Activated gamma-delta T cell (primary cell): ENCODE data around the gene CYS1.
"Not testable (repeated sequence)": the region's sequence is repeated elsewhere in the genome, so short reads cannot be mapped to it uniquely, and the experiment has no call there.

Experiments used
- DNase-seq: peaks from one replicate; lab custom pipeline; 2025; lab: John Stamatoyannopoulos, UW

Gene CYS1

DNA sequence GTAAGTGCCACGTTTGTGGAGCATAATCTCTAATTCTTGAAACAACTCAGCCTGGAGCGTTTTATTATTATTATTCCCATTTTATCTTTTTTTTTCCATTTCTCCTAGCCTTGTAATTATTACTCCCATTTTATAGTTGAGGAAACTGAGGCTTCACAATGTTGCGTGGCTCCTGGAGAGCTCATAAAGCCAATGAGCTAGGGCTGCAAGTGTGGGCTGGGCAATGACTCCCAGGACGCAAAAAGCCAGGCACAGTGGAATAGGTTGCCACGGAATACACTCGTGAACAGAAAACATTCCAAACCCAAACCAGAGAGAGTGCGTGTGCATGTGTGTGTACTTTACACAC is 50.4 kb downstream of the CYS1 start:
- no peak for DNase-seq

DNA sequence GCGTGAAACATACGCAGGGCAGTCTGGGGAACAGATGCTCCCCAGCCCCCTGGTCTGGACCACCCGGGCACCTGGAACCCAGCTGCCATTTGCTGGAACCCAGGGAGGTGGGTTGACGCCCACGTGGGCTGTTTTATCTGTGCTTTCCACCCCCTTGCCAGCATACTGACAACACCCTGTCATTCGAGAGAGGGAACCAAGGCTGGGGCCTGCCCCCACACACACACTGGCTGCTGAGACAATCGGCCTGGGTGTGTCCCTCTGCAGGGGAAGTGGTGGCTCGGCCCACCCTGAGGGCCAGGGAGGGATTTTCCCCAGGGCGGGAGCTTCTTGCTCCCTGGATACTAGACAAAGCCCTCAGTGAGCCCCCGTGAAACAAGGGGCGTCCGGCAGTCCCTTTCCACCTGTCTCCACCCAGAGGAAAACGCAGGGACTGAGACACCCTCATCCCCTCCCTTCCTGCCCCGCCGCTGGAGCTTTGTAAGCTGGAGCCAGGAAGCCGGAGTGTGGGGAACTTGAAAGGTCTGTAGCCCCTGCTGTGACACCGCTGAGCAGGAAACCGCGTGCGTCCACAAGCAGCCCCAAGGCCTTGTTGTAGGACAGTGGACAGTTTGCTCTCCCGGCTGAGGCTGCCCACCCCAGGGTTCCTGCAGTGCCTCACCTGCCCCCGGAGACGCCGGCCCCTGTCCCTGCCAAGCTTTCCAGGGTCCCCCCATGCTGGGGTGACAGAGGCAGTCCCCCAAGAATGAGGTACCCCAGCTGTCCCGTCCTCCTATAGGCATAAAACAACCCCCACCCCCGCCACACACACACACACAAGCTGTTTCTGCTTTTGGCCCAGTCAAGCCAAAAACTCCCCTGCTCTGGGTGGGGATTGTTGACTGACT is 51.0 kb downstream of the CYS1 start:
- peak; percentile 21 for DNase-seq

DNA sequence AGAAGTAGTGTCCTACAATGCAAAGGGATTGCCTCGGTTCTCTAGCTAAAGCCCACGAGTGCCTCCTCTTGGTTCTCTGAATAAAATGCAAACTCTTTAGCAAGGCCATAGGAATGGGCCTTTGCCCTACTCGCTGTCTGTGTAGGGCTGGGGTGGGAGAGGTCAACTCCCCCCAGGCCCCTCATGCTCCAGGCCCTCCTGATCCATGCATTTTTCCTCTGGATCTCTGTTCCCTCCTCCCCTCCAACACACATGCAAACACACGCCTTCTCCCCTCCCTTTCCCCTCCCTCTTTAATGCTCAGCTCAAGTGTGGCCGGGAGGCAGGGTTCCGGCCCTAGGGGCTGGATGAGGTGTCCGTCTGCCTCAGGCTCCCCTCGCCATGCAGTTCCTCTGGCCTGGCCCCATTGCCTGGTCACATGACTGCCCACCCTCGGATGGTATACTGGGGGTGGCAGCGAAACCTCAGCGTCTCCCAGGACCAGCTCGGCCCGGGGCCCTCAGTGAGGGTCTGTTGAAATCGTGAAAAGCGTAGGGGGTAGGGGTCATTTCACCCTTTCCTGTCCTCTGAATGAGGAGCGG is 51.7 kb downstream of the CYS1 start:
- DNase-seq, result no peak

DNA sequence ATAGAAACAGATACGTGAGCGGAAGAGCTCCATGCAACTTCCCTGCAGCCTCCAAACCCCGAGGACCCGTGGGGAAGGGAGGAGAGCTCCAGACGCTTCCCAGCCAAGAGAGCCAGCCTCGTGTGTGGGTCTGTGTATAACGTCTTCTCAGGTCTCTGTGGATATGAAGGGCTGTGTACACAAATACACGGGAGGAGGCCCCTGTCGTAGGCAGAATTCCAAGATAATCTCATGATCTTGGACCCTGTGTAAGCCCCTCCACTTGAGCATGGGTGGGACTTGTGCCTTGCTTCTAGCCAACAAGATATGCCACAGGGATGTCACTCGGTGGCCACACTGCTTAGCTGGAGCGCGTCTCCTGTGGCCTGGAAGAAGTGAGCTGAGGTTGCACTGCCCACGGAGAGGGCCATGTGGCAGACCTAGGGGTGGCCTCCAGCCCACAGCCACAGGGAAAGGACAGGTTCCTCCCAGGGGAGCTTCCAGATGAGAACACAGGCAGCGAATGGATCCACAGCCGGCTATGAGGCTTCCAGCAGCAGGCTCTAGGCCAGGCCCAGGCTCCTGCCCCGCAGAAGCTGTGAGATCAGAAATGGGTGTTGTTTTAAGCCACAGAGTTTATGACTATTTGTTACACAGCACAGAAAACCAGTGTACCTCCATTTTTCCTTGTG is 52.4 kb downstream of the CYS1 start:
- no peak for DNase-seq

DNA sequence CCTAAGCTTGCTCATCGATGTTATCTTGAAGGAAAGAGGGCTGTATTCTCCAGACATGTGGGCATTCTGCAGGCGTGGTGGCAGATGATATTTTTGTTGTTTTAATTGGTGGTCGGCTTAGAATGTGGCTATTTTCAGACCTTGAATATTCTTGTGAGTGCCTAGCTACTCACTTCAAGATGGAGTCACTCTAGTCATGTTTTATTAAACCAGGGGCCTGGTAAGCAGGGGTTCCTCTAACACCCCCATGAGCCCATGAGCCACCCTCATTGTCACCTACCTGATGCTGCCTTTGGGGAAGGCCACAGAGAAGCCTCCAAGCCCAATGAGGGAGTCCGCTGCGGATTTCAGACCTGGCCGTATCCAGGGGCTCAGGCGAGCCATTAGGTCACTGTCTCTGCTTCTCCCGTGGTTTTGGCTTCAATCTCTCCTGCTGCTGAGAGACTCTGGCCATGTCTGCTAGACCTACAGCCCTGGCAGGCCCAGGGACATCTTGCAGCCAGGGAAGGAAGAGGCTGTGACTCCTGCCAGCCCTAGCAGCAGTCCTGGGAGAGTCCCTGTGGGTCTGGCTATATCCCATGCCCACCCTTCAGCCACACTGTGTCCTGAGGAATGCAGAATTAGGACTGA is 53.2 kb downstream of the CYS1 start:
- no peak for DNase-seq

DNA sequence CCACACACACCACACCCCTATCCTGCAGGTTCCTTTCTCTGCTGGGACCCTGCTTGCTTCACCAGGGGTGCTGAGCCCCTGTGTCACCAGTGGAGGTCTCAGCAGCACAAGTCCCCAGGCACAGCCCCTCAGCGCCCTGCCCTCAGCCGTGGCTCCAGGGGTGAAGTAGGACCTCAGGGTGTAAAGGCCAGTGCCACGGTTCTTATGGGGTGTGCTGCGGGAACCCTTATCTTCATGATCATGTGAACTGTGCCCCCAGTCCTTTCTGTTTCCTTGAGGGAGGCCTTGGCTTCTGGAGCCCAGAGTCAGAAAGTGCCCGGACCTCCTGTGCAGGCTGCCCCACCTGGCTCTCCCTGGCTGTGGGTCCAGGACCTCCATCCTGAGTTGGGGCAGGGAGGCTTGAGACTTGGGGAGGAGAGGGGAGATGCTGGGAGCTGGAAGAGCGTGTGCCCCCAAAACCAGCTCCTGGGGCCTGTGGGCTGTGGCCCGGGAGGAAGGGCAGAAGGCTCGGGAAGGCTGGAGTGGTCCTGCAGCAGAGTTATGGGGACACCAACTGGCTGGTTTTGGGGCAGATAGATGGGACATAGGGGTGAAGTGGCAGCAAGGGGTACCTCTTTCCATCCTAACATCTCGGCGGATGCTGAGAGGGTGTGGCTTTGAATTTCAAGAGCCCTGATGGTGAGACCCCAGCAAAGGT is 57.1 kb downstream of the CYS1 start:
- DNase-seq, result no peak

DNA sequence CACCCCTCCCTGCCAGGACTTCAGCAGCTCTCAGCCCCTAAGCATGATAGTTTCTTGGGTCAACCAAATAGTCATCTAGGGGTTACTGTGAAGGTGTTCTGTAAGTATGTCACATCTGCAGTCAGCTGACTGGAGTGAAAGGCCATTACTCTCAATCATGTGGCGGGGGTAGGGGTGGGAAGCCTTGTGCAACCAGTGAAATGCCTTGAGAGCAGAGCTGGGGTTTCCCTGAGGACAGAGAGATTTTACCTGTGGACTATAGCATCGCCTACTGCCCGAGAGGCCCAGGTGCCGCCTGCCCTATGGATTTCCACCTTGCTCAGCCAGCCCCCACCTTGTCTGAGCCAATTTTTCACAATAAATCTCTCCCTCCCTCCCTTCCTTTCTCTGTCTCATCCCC is 57.8 kb downstream of the CYS1 start:
- DNase-seq, result no peak

DNA sequence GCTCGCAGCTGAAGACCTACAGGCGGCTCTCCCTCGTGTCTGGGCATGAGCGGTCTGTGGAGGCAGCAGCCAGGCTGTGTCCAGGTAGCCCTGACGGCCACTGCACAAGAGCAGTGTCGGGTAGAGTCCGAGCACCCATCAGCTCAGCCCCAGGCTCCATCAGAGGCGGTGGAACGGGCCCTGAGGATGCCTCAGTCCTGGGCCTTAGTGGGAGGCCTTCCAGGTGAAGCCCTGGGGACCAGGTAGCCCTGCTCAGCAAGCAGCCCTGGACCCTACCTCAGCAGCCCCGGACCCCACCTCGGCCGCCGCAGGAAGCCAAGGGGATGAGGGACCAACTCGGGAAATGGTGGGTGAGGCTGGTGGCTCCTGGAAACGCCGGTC is 58.2 kb downstream of the CYS1 start:
- no peak for DNase-seq

DNA sequence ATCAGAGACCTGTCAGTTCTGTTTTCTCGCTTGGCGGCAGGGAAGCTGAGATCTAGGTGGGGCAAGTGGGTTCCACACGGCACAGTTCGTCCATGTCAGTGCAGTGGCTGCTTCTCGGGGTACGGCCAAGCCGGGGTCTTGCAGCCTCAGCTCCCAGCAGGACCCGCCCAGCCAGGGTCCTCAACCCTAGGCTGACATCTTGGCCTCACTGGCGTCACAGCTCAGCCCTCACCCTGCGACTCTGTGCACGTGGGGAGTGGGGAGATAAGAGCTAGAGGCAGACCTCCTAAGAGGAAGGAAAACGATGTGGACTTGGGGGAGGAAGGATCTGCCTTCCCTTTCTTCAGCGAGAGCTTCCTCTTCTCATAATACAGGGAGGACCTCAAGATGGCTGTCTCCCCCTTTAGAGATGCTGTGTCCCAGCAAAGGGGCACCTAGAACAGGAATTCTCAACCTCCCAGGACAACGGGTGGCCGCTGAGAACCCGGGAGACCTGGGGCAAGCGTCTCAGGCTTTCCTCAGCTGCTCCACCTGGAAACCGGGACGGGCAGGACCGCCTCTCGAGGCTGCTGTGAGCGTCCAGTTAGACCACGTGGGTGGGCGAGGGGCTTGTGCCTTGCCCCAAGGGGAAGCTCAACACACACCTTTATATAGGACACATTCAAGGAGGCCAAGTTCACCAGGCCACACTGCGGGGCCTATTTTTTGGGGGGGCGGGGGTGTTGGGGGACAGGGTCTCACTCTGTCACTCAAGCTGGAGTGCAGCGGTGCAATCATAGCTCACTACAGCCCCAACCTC is 60.4 kb downstream of the CYS1 start:
- no peak for DNase-seq

DNA sequence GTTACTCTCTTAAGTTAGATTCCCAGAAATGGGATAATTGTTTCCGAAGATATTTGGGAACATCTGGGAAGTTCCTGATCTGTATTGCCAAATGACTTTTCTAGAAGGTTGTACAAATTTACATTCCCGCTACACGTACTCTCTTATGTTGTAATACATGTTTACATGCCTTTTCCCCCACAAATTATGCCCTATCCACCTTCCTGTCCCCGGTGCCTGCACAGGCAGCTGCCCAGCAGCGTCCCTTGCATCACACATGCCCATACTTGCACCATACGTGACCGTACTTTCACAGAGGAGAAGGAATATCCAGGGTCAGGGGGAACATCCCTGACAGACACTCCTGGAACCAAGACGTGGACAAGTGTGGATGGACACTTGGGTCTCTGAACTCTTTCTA is 61.0 kb downstream of the CYS1 start:
- DNase-seq, result no peak

DNA sequence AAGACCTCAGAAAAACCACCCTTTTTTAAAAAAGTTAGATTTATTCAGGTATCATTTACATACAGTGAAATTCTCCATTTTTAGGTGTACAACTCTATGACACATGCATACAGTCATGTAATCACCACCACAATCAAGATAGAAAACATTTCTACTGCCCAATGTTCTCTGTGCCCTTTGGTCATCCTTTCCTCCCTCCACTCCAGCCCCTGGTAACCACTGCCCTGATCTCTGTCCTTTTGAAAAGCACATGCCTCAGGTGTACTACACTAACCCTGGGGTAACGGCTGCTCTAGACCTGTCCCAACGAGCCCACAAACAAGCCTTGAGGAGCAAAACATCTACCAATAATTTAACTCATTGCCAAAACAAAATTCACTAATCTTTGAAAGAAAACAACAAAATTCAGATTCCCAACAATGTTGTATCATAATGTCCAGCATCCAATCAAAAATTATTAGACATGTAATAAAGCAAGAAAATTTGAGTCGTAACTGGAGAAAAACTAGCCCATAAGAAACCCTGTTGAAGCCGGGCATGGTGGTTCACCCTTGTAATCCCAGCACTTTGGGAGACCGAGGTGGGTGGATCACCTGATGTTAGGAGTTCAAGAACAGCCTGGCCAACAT is 62.8 kb downstream of the CYS1 start:
- DNase-seq, result no peak

DNA sequence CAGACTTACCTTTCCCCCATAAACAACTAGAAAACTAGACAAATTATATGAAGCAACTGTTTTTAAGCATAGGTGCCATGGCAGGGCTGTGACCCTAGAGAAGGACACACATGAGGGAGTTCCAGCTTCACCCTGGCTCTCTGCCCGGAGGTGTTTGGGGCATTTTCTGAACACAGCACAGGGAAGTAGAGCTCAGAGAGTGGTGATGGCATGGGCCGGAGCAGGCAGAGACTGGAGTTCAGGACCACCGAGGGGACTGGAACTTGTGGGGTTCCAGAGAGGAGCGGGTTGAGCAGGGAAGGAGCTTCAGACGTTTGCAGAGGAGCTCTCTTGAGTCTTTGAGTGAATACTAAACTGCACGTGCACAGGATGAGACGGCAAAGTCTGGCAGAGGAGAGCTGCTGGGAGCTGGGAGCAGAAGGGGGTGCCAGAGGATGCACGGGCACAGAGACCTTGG is 63.4 kb downstream of the CYS1 start:
- DNase-seq, result no peak

DNA sequence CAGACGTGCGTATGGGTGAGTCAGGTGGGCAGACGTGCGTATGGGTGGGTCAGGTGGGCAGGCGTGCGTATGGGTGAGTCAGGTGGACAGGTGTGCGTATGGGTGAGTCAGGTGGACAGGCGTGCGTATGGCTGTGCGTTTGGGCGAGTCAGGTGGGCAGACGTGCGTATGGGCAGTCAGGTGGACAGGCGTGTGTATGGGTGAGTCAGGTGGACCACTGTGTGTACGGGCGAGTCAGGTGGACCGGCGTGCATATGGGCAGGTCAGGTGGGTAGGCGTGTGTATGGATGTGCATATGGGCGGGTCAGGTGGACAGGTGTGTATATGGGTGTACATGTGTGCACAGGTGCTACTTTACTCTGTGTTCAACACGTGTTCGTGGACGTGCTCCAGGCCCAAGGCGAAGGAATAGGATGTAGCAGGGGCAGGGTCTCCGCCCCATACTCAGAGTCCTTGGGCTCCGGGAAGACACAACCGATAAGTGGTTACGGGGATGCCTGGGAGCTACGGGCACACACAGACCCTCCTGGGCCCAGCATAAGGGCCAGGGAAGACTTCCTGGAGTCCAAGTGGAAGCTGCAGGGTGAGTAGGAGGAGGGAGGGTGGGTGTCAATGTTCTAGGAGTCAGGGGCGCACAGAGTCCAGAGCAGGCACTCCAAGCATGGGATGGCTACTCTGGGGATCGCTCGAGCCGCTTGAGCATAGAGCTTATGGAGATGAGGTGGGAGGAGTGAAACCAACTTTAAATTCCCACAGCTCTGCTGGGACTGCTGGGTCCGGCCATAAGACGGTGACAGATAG is 64.0 kb downstream of the CYS1 start:
- no peak for DNase-seq

DNA sequence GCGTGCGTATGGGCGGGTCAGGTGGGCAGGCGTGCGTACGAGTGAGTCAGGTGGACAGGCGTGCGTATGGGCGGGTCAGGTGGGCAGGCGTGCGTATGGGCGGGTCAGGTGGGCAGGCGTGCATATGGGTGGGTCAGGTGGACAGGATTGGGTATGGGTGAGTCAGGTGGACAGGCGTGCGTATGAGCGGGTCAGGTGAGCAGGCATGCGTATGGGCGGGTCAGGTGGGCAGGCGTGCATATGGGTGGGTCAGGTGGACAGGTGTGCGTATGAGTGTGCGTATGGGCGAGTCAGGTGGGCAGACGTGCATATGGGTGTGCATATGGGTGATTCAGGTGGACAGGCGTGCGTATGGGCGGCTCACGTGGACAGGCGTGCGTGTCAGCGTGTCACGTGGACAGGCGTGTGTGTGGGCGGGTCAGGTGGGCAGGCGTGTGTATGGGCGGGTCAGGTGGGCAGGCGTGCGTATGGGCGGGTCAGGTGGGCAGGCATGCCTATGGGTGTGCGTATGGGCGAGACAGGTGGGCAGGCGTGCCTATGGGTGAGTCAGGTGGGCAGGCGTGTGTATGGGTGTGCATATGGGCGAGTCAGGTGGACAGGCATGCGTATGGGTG is 64.7 kb downstream of the CYS1 start:
- not testable (repeated sequence) for DNase-seq

DNA sequence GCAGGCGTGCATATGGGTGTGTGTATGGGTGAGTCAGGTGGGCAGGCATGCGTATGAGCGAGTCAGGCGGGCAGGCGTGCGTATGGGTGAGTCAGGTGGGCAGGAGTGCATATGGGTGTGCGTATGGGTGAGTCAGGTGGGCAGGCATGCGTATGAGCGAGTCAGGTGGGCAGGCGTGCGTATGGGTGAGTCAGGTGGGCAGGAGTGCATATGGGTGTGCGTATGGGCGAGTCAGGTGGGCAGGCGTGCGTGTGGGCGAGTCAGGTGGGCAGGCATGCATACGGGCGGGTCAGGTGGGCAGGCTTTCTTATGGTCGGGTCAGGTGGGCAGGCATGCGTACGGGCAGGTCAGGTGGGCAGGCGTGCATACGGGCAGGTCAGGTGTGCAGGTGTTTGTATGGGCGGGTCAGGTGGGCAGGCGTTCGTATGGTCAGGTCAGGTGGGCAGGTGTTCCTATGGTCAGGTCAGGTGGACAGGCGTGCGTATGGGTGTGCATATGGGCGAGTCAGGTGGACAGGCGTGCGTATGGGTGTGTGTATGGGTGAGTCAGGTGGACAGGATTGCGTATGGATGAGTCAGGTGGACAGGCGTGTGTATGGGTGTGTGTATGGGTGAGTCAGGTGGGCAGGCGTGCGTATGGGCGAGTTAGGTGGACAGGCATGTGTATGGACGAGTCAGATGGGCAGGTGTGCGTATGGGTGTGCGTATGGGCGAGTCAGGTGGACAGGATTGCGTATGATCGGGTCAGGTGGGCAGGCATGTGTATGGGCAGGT is 65.6 kb downstream of the CYS1 start:
- no peak for DNase-seq

DNA sequence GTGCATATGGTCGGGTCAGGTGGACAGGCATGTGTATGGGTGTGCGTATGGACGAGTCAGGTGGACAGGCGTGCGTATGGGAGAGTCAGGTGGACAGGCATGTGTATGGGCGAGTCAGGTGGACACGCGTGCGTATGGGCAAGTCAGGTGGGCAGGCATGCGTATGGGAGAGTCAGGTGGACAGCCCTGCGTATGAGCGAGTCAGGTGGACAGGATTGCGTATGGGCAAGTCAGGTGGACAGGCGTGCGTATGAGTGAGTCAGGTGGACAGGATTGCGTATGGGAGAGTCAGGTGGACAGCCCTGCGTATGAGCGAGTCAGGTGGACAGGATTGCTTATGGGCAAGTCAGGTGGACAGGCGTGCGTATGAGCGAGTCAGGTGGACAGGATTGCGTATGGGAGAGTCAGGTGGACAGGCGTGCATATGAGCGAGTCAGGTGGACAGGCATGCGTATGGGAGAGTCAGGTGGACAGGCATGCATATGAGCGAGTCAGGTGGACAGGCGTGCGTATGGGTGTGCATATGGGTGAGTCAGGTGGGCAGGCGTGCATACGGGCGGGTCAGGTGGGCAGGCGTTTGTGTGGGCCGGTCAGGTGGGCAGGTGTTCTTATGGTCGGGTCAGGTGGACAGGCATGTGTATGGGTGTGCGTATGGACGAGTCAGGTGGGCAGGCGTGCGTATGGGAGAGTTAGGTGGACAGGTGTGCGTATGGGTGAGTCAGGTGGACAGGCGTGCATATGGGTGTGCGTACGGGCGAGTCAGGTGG is 66.4 kb downstream of the CYS1 start:
- DNase-seq, result not testable (repeated sequence)

DNA sequence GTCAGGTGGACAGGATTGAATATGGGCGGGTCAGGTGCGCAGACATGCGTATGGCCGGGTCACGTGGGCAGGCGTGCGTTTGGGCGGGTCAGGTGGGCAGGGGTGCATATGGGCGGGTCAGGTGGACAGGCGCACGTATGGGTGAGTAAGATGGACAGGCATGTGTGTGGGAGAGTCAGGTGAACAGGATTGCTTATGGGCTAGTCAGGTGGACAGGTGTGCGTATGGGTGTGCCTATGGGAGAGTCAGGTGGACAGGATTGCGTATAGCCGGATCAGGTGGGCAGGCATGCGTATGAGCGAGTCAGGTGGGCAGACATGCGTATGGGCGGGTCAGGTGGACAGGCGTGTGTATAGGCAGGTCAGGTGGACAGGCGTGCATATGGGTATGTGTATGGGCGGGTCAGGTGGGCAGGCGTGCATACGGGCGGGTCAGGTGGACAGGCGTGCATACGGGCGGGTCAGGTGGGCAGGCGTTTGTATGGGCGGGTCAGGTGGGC is 67.2 kb downstream of the CYS1 start:
- DNase-seq, result no peak
